ENCODE measurements around the gene ITPK1.

ITPK1 gene

GRCh38 chr14:93057586-93058280 is 58.0 kb downstream of the ITPK1 start:
- DNase-seq, result no peak

- DNase-seq, result no peak
Observed at GRCh38 chr14:93056840-93057585, 58.7 kb downstream of the ITPK1 start.

GRCh38 chr14:93056166-93056839 is 59.4 kb downstream of the ITPK1 start:
- DNase-seq, result no peak

GRCh38 chr14:93055651-93056115 is 60.0 kb downstream of the ITPK1 start:
- DNase-seq, result no peak

- DNase-seq, result no peak
Observed at GRCh38 chr14:93054876-93055275, 60.8 kb downstream of the ITPK1 start.

GRCh38 chr14:93054006-93054405 is 61.7 kb downstream of the ITPK1 start:
- DNase-seq, result no peak

GRCh38 chr14:93051600-93052546 is 63.9 kb downstream of the ITPK1 start:
- DNase-seq, result no peak

- DNase-seq, result no peak
Observed at GRCh38 chr14:93050761-93051160, 65.0 kb downstream of the ITPK1 start.

GRCh38 chr14:93049867-93050331 is 65.8 kb downstream of the ITPK1 start:
- DNase-seq, result no peak

- DNase-seq, result no peak
Observed at GRCh38 chr14:93049315-93049714, 66.4 kb downstream of the ITPK1 start.

- no peak for DNase-seq
Observed at GRCh38 chr14:93048843-93049242, 66.9 kb downstream of the ITPK1 start.

- DNase-seq, result no peak
Observed at GRCh38 chr14:93047661-93048060, 68.1 kb downstream of the ITPK1 start.

GRCh38 chr14:93047157-93047556 is 68.6 kb downstream of the ITPK1 start:
- no peak for DNase-seq

- DNase-seq, result no peak
Observed at GRCh38 chr14:93046705-93047050, 69.0 kb downstream of the ITPK1 start.

- no peak for DNase-seq
Observed at GRCh38 chr14:93045965-93046704, 69.6 kb downstream of the ITPK1 start.

- DNase-seq, result no peak
Observed at GRCh38 chr14:93045211-93045674, 70.5 kb downstream of the ITPK1 start.

GRCh38 chr14:93044556-93044955 is 71.2 kb downstream of the ITPK1 start:
- no peak for DNase-seq

- no peak for DNase-seq
Observed at GRCh38 chr14:93044121-93044520, 71.6 kb downstream of the ITPK1 start.

- no peak for DNase-seq
Observed at GRCh38 chr14:93042968-93043940, 72.5 kb downstream of the ITPK1 start.

- DNase-seq, result no peak
Observed at GRCh38 chr14:93041830-93042229, 73.9 kb downstream of the ITPK1 start.

GRCh38 chr14:93040982-93041381 is 74.7 kb downstream of the ITPK1 start:
- DNase-seq, result no peak
